ENCODE data around the gene SLC6A3. TPM values are rescaled to one million over a fixed set of nuclear protein-coding genes. Genes with fewer than 3 reads are reported as not detected.

Gene SLC6A3
- polyA plus RNA-seq, 4 donors = 0.03 to 0.30 TPM; not detected in 2

DNA sequence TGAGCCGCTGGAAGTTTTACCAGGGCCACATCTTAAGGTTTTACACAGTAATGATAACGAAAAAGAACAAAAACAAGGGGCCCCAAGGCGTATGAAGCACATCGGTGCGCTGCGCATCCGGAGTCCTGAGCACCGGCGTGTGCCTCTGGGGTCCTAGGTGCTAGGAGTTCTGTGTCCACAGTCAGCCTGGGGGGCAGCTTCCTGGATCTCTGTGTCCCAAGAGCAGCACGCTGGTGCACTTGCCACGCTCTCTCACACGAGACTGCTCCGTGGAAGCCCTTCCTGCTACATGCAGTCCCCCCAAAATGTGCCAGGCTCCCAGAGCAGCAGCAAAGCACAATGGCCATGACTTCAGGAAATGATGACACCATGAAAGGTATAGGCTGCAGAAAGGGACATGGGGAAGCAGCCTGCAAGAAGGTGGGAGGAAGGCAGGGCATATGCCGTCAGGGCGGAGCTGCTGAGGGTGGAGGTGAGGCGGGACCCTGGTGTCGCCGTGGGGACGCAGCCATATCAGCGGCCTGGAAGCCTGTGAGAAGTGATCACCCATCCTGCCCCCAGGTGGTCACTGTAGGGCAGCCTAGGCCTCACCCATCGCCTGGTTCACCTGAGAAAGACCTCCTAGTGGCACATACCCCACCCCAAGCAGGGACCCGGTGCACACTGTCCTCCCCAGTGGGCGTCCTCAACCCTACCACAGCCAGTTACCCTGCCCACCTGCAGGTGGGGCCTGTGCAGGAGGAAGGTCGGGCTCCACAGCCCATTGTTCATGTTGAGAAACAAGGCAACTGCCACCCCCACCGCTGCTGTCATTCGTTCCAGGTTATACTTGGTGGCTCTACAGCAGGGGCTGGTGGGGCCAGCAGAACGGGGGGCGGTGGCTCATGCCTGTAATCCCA is 23.6 kb upstream of the SLC6A3 start:
- H3K27me3 ChIP-seq (ENCODE audit: control insufficient read depth in 3 of 3, insufficient read depth in 3 of 3, low read length in 3 of 3) = no peaks in the 10 kb centered on the region
- WGBS, 3 donors = 91 to 94% (median 93%) methylated on average over 28 of the region's 28 CpGs
- H3K27ac ChIP-seq (ENCODE audit: low read depth in 1 of 3, low read length in 2 of 3) = no peak overlapping the region
- H3K9me3 ChIP-seq (ENCODE audit: control insufficient read depth in 2 of 2, insufficient read depth in 1 of 2, low read depth in 1 of 2, low read length in 1 of 2) = no peaks in the 10 kb centered on the region
- H3K36me3 ChIP-seq (ENCODE audit: control insufficient read depth in 3 of 3, insufficient read depth in 2 of 3, low read depth in 1 of 3, low read length in 3 of 3) = peaks cover 0 to 15% (median 0%) of the 10 kb centered on the region in 3 donors
- peaks cover 0 to 3% (median 0%) of the 10 kb centered on the region in 3 donors for H3K4me1 ChIP-seq (ENCODE audit: control insufficient read depth in 3 of 3, insufficient read depth in 2 of 3, low read depth in 1 of 3, low read length in 2 of 3)
- no peak for FAIRE-seq
- no peak for DNase-seq
- no peak overlapping the region for H3K4me3 ChIP-seq (ENCODE audit: low read depth in 1 of 3, low read length in 3 of 3)

DNA sequence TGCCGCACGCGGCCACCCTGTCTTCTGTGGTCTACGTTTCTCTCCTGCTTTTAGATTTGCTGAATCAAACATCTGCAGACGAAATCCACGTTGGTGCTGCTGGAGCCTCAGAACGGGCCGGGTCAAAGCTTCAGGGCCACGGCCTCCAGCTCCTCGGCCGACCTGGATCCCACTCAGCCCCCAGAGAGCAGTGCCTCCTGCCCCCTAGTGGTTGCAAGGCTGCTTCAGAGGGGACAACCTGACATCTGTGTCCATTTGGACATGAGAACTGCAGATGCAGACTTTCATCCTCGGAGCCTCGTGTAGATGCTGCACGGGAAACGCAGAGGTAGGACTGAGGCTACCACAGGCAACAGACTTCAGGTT is 23.0 kb upstream of the SLC6A3 start:
- WGBS, 3 donors = 48 to 68% (median 63%) methylated on average over 15 of the region's 15 CpGs
- Histone ChIP-seq H3K9me3 (ENCODE audit: control insufficient read depth in 2 of 2, insufficient read depth in 1 of 2, low read depth in 1 of 2, low read length in 1 of 2) (no peaks in the 10 kb centered on the region), H3K4me1 (ENCODE audit: control insufficient read depth in 3 of 3, insufficient read depth in 2 of 3, low read depth in 1 of 3, low read length in 2 of 3) (peaks cover 0 to 3% (median 0%) of the 10 kb centered on the region in 3 donors), H3K36me3 (ENCODE audit: control insufficient read depth in 3 of 3, insufficient read depth in 2 of 3, low read depth in 1 of 3, low read length in 3 of 3) (peaks cover 0 to 18% (median 0%) of the 10 kb centered on the region in 3 donors), H3K27ac (ENCODE audit: low read depth in 1 of 3, low read length in 2 of 3) (no peak overlapping the region), H3K27me3 (ENCODE audit: control insufficient read depth in 3 of 3, insufficient read depth in 3 of 3, low read length in 3 of 3) (no peaks in the 10 kb centered on the region), H3K4me3 (ENCODE audit: low read depth in 1 of 3, low read length in 3 of 3) (no peak overlapping the region)
- no peak for FAIRE-seq
- peak; percentile 45 to 46 for DNase-seq

DNA sequence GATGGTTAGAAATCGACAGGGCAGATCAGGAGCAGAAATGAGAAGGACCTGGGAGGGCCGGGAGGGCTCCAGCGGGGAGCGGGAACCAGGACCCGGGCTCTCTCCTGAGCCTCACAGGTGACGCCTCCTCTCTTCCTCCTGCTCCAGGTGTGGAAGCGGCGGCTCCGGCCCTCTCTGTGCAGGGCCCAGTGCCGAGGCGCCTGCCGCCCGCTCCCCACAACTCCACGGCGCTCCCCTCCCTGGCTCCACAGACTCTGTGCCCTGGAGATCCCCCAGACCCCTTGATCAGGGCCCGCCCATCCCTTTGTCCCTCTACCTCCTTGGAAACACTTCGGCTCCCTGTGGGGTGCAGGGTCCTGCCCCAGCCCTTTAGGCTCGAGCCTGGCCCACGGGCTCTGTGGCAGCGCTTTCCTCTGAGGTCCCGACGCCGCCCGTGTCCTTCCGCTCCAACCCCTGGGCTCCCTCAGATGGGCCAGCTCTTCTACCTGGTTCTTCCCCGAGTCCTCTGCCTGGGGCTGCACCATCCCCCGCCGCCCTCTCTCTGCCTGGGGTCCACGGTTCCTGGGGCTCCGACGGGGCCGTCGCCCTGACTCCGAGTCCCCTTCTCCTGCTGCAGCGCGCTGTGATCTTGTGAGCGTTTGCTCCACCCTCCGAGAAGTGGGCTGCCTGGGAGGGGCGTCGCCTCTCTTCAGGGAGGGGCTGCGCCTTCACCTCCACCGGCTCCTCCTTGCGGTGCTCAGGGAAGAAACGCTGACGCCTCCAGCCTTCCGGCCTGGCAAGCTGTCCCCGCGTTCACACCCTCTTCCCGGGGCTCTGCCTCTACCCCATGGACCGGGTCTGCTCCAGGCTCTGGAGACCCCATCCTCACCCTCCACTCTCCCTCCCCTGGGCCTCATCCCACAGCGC is 22.4 kb upstream of the SLC6A3 start:
- Histone ChIP-seq H3K4me3 (ENCODE audit: low read depth in 1 of 3, low read length in 3 of 3) (no peak overlapping the region), H3K9me3 (ENCODE audit: control insufficient read depth in 2 of 2, insufficient read depth in 1 of 2, low read depth in 1 of 2, low read length in 1 of 2) (no peaks in the 10 kb centered on the region), H3K27ac (ENCODE audit: low read depth in 1 of 3, low read length in 2 of 3) (no peak overlapping the region), H3K36me3 (ENCODE audit: control insufficient read depth in 3 of 3, insufficient read depth in 2 of 3, low read depth in 1 of 3, low read length in 3 of 3) (peaks cover 0 to 17% (median 0%) of the 10 kb centered on the region in 3 donors), H3K27me3 (ENCODE audit: control insufficient read depth in 3 of 3, insufficient read depth in 3 of 3, low read length in 3 of 3) (no peaks in the 10 kb centered on the region), H3K4me1 (ENCODE audit: control insufficient read depth in 3 of 3, insufficient read depth in 2 of 3, low read depth in 1 of 3, low read length in 2 of 3) (peaks cover 0 to 3% (median 0%) of the 10 kb centered on the region in 3 donors)
- WGBS, 3 donors = 93 to 95% (median 94%) methylated on average over 45 to 51 of the region's 51 CpGs
- FAIRE-seq (no peak), DNase-seq (no peak)

DNA sequence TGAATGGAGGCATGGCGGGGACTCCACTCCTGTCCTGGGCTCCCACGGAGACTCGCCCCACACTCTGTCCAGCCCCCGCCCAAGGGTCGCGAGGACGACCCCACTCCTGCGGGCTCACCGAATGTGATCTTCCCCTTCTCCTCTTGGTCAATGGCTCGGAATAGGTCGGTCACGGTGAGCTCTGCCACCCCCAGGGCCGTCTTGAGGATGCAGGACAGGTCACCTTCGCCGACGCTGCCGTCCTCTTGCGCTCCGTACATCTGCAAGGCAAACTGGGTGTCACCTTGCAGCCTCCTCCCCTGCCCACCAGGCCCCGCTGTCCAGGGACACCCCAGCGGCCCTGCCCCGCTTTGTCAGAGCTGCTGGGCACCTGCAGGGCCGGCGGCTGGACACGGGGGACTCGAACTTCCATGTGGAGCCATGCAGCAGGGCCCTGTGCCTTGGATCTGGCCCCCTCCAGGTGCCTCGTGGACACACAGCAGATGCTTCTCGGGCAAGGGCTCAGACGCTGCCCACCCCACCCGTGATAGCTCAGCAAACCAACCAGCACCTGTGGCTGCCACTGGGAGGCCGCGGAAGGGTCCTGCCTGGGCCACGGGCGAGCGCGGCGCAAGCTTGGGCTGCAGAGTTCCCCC is 21.5 kb upstream of the SLC6A3 start:
- FAIRE-seq = no peak
- 95% methylated on average over 32 to 37 of the region's 37 CpGs for WGBS, 3 donors
- Histone ChIP-seq H3K36me3 (ENCODE audit: control insufficient read depth in 3 of 3, insufficient read depth in 2 of 3, low read depth in 1 of 3, low read length in 3 of 3) (peaks cover 0 to 21% (median 0%) of the 10 kb centered on the region in 3 donors), H3K27ac (ENCODE audit: low read depth in 1 of 3, low read length in 2 of 3) (no peak overlapping the region), H3K9me3 (ENCODE audit: control insufficient read depth in 2 of 2, insufficient read depth in 1 of 2, low read depth in 1 of 2, low read length in 1 of 2) (no peaks in the 10 kb centered on the region), H3K27me3 (ENCODE audit: control insufficient read depth in 3 of 3, insufficient read depth in 3 of 3, low read length in 3 of 3) (no peaks in the 10 kb centered on the region), H3K4me1 (ENCODE audit: control insufficient read depth in 3 of 3, insufficient read depth in 2 of 3, low read depth in 1 of 3, low read length in 2 of 3) (peaks cover 0 to 3% (median 0%) of the 10 kb centered on the region in 3 donors), H3K4me3 (ENCODE audit: low read depth in 1 of 3, low read length in 3 of 3) (no peak overlapping the region)
- DNase-seq = no peak

DNA sequence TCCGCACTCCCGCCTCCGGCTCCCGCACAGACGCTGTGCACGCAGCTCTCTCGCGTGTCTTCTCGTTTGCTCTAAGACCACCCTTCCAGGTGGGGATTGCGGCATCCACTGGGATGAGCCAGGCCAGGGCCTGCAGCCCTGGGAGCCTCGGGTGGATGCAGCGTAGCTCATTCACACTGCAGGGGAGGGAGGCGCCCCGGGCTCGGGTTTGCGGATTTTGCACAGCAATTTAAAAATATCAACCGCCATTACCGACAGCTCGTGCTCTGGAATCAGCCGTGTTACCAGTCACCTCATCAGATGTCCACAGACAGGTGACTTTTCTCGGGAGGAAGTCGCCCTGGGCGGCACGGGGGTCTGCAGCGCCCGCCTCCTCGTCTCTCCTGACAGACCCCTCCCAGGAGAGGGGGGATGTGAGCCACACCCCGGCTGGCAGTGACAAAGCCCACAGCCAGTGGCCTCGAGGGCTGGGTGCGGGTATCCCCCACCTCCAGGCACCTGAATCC is 20.8 kb upstream of the SLC6A3 start:
- no peaks in the 10 kb centered on the region for H3K9me3 ChIP-seq (ENCODE audit: control insufficient read depth in 2 of 2, insufficient read depth in 1 of 2, low read depth in 1 of 2, low read length in 1 of 2)
- no peak overlapping the region for H3K4me3 ChIP-seq (ENCODE audit: low read depth in 1 of 3, low read length in 3 of 3)
- H3K27me3 ChIP-seq (ENCODE audit: control insufficient read depth in 3 of 3, insufficient read depth in 3 of 3, low read length in 3 of 3) = no peaks in the 10 kb centered on the region
- WGBS, 3 donors = 95 to 97% (median 95%) methylated on average over 30 of the region's 30 CpGs
- DNase-seq (no peak), FAIRE-seq (no peak)
- H3K27ac ChIP-seq (ENCODE audit: low read depth in 1 of 3, low read length in 2 of 3) = no peak overlapping the region
- H3K4me1 ChIP-seq (ENCODE audit: control insufficient read depth in 3 of 3, insufficient read depth in 2 of 3, low read depth in 1 of 3, low read length in 2 of 3) = peaks cover 0 to 3% (median 0%) of the 10 kb centered on the region in 3 donors
- H3K36me3 ChIP-seq (ENCODE audit: control insufficient read depth in 3 of 3, insufficient read depth in 2 of 3, low read depth in 1 of 3, low read length in 3 of 3) = peaks cover 0 to 21% (median 0%) of the 10 kb centered on the region in 3 donors

DNA sequence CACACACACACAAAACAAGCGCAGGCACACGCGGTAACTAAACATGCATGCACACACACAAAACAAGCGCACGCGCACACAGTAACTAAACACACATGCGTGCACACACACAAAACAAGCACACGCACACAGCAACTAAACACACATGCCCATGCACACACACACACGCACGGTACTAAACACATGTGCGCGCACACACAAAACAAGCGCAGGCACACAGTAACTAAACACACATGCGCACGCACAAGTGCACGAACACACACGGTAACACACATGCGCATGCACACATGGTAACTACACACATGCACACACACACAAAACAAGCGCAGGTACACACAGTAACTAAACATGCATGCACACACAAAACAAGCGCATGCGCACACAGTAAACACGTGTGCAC is 19.9 kb upstream of the SLC6A3 start:
- no peak for FAIRE-seq
- DNase-seq = no peak
- Histone ChIP-seq H3K27me3 (ENCODE audit: control insufficient read depth in 3 of 3, insufficient read depth in 3 of 3, low read length in 3 of 3) (no peaks in the 10 kb centered on the region), H3K4me1 (ENCODE audit: control insufficient read depth in 3 of 3, insufficient read depth in 2 of 3, low read depth in 1 of 3, low read length in 2 of 3) (no peaks in the 10 kb centered on the region), H3K27ac (ENCODE audit: low read depth in 1 of 3, low read length in 2 of 3) (no peak overlapping the region), H3K9me3 (ENCODE audit: control insufficient read depth in 2 of 2, insufficient read depth in 1 of 2, low read depth in 1 of 2, low read length in 1 of 2) (no peaks in the 10 kb centered on the region), H3K4me3 (ENCODE audit: low read depth in 1 of 3, low read length in 3 of 3) (no peak overlapping the region), H3K36me3 (ENCODE audit: control insufficient read depth in 3 of 3, insufficient read depth in 2 of 3, low read depth in 1 of 3, low read length in 3 of 3) (peaks cover 0 to 20% (median 0%) of the 10 kb centered on the region in 3 donors)
- 97 to 99% (median 97%) methylated on average over 22 of the region's 22 CpGs for WGBS, 3 donors

DNA sequence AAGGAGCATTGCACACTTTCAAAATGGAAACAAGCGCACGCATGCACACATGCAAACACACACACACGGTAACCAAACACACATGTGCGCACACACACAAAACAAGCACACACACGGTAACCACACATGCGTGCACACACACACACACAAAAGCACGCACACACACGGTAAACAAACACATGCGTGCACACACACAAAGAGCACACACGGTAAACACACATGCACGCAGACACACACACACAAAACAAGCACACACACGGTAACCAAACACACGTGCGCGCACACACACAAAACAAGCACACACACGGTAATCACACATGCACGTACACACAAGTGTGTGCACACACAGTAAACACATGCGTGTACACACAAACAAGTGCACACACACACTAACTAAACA is 19.3 kb upstream of the SLC6A3 start:
- FAIRE-seq (no peak), DNase-seq (no peak)
- H3K4me3 ChIP-seq (ENCODE audit: low read depth in 1 of 3, low read length in 3 of 3) = no peak overlapping the region
- no peaks in the 10 kb centered on the region for H3K4me1 ChIP-seq (ENCODE audit: control insufficient read depth in 3 of 3, insufficient read depth in 2 of 3, low read depth in 1 of 3, low read length in 2 of 3)
- peaks cover 0 to 18% (median 0%) of the 10 kb centered on the region in 3 donors for H3K36me3 ChIP-seq (ENCODE audit: control insufficient read depth in 3 of 3, insufficient read depth in 2 of 3, low read depth in 1 of 3, low read length in 3 of 3)
- WGBS, 3 donors = 91 to 92% (median 92%) methylated on average over 18 of the region's 18 CpGs
- no peak overlapping the region for H3K27ac ChIP-seq (ENCODE audit: low read depth in 1 of 3, low read length in 2 of 3)
- H3K9me3 ChIP-seq (ENCODE audit: control insufficient read depth in 2 of 2, insufficient read depth in 1 of 2, low read depth in 1 of 2, low read length in 1 of 2) = no peaks in the 10 kb centered on the region
- no peaks in the 10 kb centered on the region for H3K27me3 ChIP-seq (ENCODE audit: control insufficient read depth in 3 of 3, insufficient read depth in 3 of 3, low read length in 3 of 3)

DNA sequence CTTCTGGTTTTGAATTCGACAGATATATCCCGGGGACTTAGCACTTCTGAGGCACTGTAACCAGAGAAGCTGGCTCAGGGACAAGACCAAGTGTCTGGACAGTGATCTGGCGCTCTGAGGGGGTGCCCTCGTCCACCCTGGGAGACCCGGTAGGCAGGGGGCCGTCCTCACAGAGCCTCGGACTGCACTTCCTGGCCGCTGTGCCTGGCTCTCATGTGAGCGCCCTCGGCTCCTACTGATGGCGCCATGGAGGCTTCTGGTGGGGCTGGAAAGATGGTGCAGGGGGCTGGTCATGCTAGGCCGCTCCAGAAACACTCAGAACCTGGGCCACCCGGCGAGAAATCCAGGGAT is 18.8 kb upstream of the SLC6A3 start:
- Histone ChIP-seq H3K36me3 (ENCODE audit: control insufficient read depth in 3 of 3, insufficient read depth in 2 of 3, low read depth in 1 of 3, low read length in 3 of 3) (peaks cover 0 to 18% (median 0%) of the 10 kb centered on the region in 3 donors), H3K4me1 (ENCODE audit: control insufficient read depth in 3 of 3, insufficient read depth in 2 of 3, low read depth in 1 of 3, low read length in 2 of 3) (no peaks in the 10 kb centered on the region), H3K9me3 (ENCODE audit: control insufficient read depth in 2 of 2, insufficient read depth in 1 of 2, low read depth in 1 of 2, low read length in 1 of 2) (no peaks in the 10 kb centered on the region), H3K27ac (ENCODE audit: low read depth in 1 of 3, low read length in 2 of 3) (no peak overlapping the region), H3K4me3 (ENCODE audit: low read depth in 1 of 3, low read length in 3 of 3) (no peak overlapping the region), H3K27me3 (ENCODE audit: control insufficient read depth in 3 of 3, insufficient read depth in 3 of 3, low read length in 3 of 3) (no peaks in the 10 kb centered on the region)
- 95 to 98% (median 96%) methylated on average over 14 of the region's 14 CpGs for WGBS, 3 donors
- FAIRE-seq (no peak), DNase-seq (no peak)

All from small intestine (tissue), 7 donors.